ENCODE data around the gene BAIAP2. TPM values are rescaled to one million over a fixed set of nuclear protein-coding genes. Genes with fewer than 3 reads are reported as not detected.

Gene BAIAP2
- total RNA-seq, 6 experiments from 2014 or later: 30.8 to 47.4 (median 35.9) TPM

DNA sequence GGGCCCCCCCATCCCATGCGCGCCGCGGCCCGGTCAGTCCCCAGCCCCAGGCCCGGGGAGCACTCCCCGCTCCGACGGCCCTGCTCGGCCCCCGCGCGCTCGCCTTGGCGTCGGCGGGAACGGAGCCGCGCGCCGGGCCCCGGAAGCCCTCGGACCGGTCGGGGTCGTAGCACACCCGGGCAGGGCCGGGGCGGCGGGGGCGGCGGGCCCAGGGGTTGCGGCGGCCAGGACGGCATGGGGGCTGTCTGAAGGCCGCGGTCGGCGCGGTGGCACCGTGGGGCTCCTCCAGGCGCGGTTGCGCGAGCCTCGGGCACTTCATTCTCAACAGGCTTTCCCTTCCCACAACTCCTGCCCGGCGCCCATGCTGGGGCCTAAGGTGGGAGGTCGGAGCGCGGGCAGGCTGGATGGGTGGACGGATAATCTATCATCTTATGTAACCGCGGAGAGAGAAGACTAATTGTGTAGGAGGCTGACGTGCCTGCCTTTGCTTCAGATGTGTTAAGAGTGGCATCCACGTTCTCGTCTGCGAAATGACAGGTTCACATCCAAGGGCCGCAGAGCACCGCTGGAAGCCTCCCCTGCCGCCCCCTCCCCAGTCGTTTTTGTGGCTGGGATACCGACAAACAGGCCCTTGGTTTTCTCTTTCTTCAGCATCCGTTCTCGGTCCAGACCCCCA is 708 bp downstream of the BAIAP2 start:
- peak; percentile 14 for DNase-seq
- TF ChIP-seq, protein P1, sequence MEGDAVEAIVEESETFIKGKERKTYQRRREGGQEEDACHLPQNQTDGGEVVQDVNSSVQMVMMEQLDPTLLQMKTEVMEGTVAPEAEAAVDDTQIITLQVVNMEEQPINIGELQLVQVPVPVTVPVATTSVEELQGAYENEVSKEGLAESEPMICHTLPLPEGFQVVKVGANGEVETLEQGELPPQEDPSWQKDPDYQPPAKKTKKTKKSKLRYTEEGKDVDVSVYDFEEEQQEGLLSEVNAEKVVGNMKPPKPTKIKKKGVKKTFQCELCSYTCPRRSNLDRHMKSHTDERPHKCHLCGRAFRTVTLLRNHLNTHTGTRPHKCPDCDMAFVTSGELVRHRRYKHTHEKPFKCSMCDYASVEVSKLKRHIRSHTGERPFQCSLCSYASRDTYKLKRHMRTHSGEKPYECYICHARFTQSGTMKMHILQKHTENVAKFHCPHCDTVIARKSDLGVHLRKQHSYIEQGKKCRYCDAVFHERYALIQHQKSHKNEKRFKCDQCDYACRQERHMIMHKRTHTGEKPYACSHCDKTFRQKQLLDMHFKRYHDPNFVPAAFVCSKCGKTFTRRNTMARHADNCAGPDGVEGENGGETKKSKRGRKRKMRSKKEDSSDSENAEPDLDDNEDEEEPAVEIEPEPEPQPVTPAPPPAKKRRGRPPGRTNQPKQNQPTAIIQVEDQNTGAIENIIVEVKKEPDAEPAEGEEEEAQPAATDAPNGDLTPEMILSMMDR (IDR thresholded peaks at IDR 0.05): no peak
- H3K27me3 Mint-ChIP-seq (ENCODE audit: insufficient read depth): peaks cover 10% of the 10 kb centered on the region
- no peaks in the 10 kb centered on the region for H3K36me3 Mint-ChIP-seq (ENCODE audit: low read depth)
- H3K27ac Mint-ChIP-seq: peak overlapping the region; percentile 71; the same call in 1 of the 2 replicates
- no peaks in the 10 kb centered on the region for H3K9me3 Mint-ChIP-seq
- peaks cover 55% of the 10 kb centered on the region for H3K4me1 Mint-ChIP-seq (ENCODE audit: low read depth)
- H3K4me3 Mint-ChIP-seq: peak overlapping the region; percentile 92

DNA sequence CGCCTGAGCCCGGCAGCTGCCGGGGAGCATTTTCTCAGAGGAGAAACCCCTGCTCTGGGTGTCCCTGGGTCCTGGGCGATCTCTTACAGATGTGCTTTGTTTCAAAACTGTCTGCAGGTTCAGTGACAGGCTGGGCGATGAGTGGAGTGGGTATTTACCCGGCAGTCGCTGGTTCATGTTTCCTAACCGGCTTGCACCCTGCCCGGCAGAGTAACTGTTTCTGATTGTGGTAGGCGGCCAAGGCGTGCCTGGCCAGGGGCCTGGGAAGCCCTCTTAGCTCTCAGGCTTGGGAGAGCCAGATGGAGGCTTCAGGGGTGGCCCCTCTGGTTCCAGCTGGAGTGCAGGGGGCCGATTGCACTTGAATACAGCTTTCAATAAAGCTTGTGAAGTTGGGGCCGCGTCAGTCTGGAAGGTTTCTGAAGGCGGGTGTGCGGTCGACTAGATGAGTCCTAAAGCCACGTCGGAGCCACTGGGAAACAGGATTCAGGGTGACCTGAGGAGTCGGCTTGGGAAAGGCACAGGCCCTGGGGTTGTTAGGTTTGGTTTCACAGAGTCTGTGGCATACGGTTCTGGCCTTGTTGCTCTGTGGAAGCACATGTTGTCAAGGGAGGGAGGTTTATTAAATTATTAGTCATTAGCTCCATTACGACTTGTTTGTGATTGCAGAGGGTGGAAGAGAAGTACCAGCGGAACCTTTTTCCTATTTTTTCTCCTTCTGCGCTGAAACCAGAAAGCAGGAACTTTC is 1.4 kb downstream of the BAIAP2 start:
- Mint-ChIP-seq H3K36me3 (ENCODE audit: low read depth) (no peaks in the 10 kb centered on the region), H3K4me1 (ENCODE audit: low read depth) (peaks cover 62% of the 10 kb centered on the region), H3K4me3 (peak overlapping the region; percentile 92), H3K27ac (peak overlapping the region; percentile 71), H3K9me3 (no peaks in the 10 kb centered on the region), H3K27me3 (ENCODE audit: insufficient read depth) (peaks cover 10% of the 10 kb centered on the region)
- TF ChIP-seq, protein P1 (IDR thresholded peaks at IDR 0.05): no peak
- peak; percentile 36 for DNase-seq

DNA sequence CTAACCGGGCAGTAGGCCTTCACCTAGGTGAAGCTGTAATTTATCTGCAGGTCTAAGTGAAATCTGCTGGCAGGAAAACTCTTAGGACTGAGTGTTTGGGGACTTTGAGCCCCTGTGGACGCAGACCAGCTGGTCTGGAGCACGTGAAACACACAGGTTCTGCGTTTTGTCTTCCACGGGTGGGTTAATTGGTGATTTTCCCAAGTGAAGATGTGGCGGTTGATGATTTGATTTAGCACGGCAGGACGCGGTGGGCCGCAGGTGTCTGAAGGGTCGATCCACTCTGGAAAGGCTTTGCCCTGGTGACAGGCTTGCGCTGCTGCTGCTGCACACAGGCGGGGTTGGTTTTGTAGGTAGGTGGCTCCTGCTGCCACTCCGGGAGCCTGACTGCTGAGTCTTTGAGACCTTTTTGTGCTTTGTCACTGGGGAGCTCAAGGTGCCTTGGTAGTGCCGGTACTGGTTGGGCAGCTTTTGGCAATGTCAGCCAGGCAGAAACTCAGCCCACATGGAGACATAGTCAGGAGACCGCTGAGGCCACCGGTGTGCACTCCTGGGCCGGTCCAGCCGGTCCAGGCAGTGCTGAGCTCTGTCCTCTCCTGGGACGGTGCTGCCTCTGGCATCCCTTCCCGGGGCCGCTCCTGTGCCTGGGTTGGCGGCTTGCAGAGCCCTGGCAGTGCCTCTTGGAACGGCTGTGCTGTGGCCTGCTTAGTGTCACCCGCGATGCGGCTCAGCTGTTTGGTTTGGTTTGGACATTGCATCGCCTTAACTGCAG is 2.3 kb downstream of the BAIAP2 start:
- H3K9me3 Mint-ChIP-seq: no peaks in the 10 kb centered on the region
- peaks cover 10% of the 10 kb centered on the region for H3K27me3 Mint-ChIP-seq (ENCODE audit: insufficient read depth)
- no peaks in the 10 kb centered on the region for H3K36me3 Mint-ChIP-seq (ENCODE audit: low read depth)
- H3K4me1 Mint-ChIP-seq (ENCODE audit: low read depth): peaks cover 68% of the 10 kb centered on the region
- TF ChIP-seq, protein P1 (IDR thresholded peaks at IDR 0.05): no peak
- peak overlapping the region; percentile 92; the same call in 1 of the 2 replicates for H3K4me3 Mint-ChIP-seq
- no peak for DNase-seq
- peak overlapping the region; percentile 71; the same call in 1 of the 2 replicates for H3K27ac Mint-ChIP-seq

DNA sequence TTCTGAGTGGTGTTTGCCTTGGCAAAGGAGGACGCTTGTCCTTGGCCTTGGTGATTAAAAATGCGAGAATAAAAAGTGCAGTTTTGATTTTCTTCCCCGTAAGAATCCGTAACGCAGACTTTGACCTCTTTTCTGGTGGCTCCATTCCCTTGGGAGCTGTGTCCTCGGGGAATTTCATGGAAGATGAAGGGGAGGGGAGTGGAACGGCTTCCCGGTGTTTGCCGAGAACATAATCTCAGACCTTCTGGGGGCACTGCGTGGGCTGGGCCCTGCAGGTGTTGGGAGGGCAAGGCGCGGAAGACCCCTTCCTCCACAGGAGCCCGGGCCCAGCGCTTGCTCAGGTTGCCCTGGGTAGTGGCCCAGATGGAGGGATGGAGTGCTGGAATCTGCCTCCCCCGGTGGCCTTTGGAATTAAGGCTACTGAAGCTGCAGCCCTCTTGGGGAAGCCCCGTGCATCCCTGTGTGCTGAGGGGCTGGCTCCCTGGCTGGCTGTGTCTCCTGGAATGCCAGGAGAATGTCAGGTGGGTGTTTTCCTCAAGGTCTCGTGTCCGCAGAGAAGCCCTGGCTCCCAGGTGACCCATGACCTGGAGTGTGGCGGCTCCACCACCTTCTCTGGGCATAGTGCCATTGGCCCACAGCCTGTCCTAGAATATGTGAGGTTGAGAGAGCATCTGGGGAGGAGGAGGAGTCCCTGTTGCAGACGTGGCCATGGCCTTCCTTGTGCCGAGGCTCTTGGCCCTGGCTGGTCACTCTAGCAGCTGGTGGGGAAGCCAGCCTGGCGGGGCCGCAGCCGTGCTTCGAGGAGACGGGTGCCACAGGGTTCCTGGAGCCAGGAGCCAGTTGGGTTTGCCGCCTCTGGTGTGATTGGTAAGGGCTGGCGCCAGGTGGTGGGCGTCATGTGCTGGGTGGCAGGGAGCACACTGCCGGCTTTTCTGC is 3.1 kb downstream of the BAIAP2 start:
- H3K4me1 Mint-ChIP-seq (ENCODE audit: low read depth): peaks cover 67% of the 10 kb centered on the region
- no peak overlapping the region for H3K27ac Mint-ChIP-seq
- no peaks in the 10 kb centered on the region for H3K9me3 Mint-ChIP-seq
- peaks cover 10% of the 10 kb centered on the region for H3K27me3 Mint-ChIP-seq (ENCODE audit: insufficient read depth)
- no peaks in the 10 kb centered on the region for H3K36me3 Mint-ChIP-seq (ENCODE audit: low read depth)
- TF ChIP-seq, protein P1 (IDR thresholded peaks at IDR 0.05): no peak; the same call in 1 of the 2 replicates
- no peak for DNase-seq
- peak overlapping the region; percentile 22; the same call in 1 of the 2 replicates for H3K4me3 Mint-ChIP-seq
